PC-3 (cell line): ENCODE results near the gene DLEC1.

Experiments used
- EZH2 ChIP-seq: fragments of 300-600 bp; sonication (generic); IDR thresholded peaks from one replicate; pipeline ENCODE4 v1.6.1; 2017; ENCODE audit warnings: antibody characterized with exemption, mild to moderate bottlenecking, low read length; ENCODE audit not compliant: unreplicated experiment
- EZH2phosphoT487 ChIP-seq: fragments of 300-600 bp; sonication (generic); IDR thresholded peaks from 2 replicates; pipeline ENCODE4 v1.6.1; 2018; ENCODE audit warnings: mild to moderate bottlenecking, antibody characterized with exemption, low read length, borderline replicate concordance
- TF ChIP-seq, protein P1 (sequence below): fragments of 300-600 bp; sonication (generic); conservative IDR thresholded peaks from 2 replicates; pipeline ENCODE4 v1.5.1; 2017; ENCODE audit warnings: antibody characterized with exemption, low read depth, mild to moderate bottlenecking, low read length

DNA sequence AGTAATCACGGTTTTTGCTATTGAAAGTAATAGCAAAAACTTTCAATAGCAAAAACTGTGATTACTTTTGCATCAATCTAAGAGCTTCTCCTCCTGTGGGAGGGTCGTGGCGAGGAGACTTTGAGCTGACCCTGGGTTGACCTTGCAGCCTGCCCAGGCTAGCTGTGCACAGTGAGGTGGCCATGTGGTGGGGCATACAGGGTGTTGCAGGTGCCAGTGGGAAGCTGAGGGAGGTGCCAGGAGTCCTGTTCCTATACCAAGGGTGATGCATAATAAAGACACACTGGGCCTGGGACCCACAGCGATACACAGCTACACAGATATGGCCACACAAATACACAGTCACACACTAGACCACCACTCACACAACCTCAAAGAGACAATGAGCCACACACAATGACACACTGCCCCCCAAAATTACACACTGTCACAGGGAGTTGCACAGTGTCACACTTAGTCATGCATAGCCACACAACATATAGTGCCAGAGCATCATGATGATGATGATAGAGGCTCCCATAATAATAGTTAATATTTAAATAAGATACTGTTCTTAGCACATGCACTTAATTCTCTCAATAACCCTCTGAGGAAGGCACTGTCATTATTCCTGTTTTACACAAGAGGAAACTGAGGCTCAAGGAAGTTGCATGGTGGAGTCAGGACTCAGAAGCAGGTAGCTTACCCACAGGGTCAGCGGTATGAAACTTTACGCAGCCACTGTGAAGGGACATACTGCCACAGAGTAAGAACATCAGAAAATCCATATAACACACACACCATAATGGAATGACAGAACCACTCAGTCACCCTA is 15.9 kb upstream of the DLEC1 start:
- TF ChIP-seq, protein P1, sequence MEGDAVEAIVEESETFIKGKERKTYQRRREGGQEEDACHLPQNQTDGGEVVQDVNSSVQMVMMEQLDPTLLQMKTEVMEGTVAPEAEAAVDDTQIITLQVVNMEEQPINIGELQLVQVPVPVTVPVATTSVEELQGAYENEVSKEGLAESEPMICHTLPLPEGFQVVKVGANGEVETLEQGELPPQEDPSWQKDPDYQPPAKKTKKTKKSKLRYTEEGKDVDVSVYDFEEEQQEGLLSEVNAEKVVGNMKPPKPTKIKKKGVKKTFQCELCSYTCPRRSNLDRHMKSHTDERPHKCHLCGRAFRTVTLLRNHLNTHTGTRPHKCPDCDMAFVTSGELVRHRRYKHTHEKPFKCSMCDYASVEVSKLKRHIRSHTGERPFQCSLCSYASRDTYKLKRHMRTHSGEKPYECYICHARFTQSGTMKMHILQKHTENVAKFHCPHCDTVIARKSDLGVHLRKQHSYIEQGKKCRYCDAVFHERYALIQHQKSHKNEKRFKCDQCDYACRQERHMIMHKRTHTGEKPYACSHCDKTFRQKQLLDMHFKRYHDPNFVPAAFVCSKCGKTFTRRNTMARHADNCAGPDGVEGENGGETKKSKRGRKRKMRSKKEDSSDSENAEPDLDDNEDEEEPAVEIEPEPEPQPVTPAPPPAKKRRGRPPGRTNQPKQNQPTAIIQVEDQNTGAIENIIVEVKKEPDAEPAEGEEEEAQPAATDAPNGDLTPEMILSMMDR: no peak
- no peak for TF ChIP-seq EZH2phosphoT487
- TF ChIP-seq EZH2: no peak
